Activated CD8-positive, alpha-beta T cell treated with anti-CD3 and anti-CD28 coated beads for 36 hours (primary cell): ENCODE results near the gene KHNYN. TPM values are rescaled to one million over a fixed set of nuclear protein-coding genes. Genes with fewer than 3 reads are reported as not detected.
"Not testable (repeated sequence)": the region's sequence is repeated elsewhere in the genome, so short reads cannot be mapped to it uniquely, and the experiment has no call there.

Source experiments
- ATAC-seq: fragments of 200-7000 bp; cut with Tn5 transposase; one replicate; pipeline ENCODE4 v1.10.0; 2021; ENCODE audit warnings: mild to moderate bottlenecking, moderate library complexity
- CTCF ChIA-PET: fragments of 350-600 bp; sonication (Branson Sonifier 250); formaldehyde crosslinking; loops from one replicate; lab custom pipeline; 2021; ENCODE audit warnings: antibody characterized with exemption; lab: Charles Lee
- POLR2A ChIA-PET: fragments of 350-600 bp; sonication (Branson Sonifier 250); formaldehyde crosslinking; loops from one replicate; lab custom pipeline; 2021; ENCODE audit warnings: antibody characterized with exemption; lab: Charles Lee
- DNase-seq: peaks from one replicate; pipeline ENCODE4 v3.0.0-alpha.2; 2020
- H3K27ac Mint-ChIP-seq: one replicate; pipeline ENCODE4 v1.8.0; 2021; ENCODE audit warnings: mild to moderate bottlenecking, mixed read lengths
- H3K27me3 Mint-ChIP-seq: one replicate; pipeline ENCODE4 v1.8.0; 2021; ENCODE audit warnings: mixed read lengths
- H3K36me3 Mint-ChIP-seq: one replicate; pipeline ENCODE4 v1.8.0; 2021; ENCODE audit warnings: low read depth, mixed read lengths
- H3K4me1 Mint-ChIP-seq: one replicate; pipeline ENCODE4 v1.8.0; 2021; ENCODE audit warnings: low read depth, mixed read lengths
- H3K4me3 Mint-ChIP-seq: one replicate; pipeline ENCODE4 v1.8.0; 2021; ENCODE audit warnings: mild to moderate bottlenecking, moderate library complexity, mixed read lengths
- H3K9me3 Mint-ChIP-seq: one replicate; pipeline ENCODE4 v1.8.0; 2021; ENCODE audit warnings: mixed read lengths
- CTCF ChIP-seq: fragments of 200-600 bp; IDR thresholded peaks from one replicate; pipeline ENCODE4 v1.8.0; 2022; ENCODE audit warnings: antibody characterized with exemption, mild to moderate bottlenecking
- intact Hi-C: fragments of 100-400 bp; cut with micrococcal nuclease; formaldehyde crosslinking; loops from one replicate; pipeline ENCODE4 v1.10.0; 2022
- total RNA-seq, 2 experiments: library from RNA; stranded (reverse); gene quantifications; one replicate each; pipeline ENCODE4 v1.2.3, GENCODE V29; 2021

KHNYN gene
- total RNA-seq, 2 experiments from 2014 or later = 47.5 to 51.7 TPM

DNA sequence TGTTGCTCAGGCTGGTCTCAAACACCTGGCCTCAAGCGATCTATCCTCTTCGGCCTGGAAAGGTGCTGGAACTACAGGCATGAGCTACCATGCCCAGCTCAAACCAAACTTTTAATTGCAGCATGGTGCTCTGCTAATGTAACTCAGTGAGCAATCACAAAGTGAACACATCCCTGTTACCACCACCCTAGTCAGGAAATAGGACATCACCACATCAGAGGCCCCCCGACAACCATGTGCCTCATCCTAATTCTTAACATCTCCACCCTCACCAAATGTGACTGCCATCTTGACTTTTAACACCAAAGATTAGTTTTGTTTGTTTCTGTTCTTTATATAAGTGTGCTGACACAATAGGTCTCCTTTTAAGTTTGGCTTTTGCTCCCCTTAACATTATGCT is 35.6 kb downstream of the KHNYN start:
- no peaks in the 10 kb centered on the region for H3K9me3 Mint-ChIP-seq
- ATAC-seq = peak; percentile 39
- TF ChIP-seq CTCF = no peak
- H3K4me3 Mint-ChIP-seq = no peak overlapping the region
- peaks cover 17% of the 10 kb centered on the region for H3K4me1 Mint-ChIP-seq
- peaks cover 3% of the 10 kb centered on the region for H3K36me3 Mint-ChIP-seq
- CTCF ChIA-PET = interaction anchor here (1.0 kb wide), 1 partner anchor 132 kb away, joined by 3 read pairs; no protein-coding TSS in a partner anchor
- POLR2A ChIA-PET = no interaction called here
- H3K27ac Mint-ChIP-seq = no peak overlapping the region
- H3K27me3 Mint-ChIP-seq = no peaks in the 10 kb centered on the region
- DNase-seq = peak; percentile 15
- intact Hi-C loops = no loop called here

- Mint-ChIP-seq H3K27me3 (no peaks in the 10 kb centered on the region), H3K4me1 (peaks cover 17% of the 10 kb centered on the region), H3K36me3 (peaks cover 3% of the 10 kb centered on the region), H3K4me3 (no peak overlapping the region), H3K27ac (no peak overlapping the region), H3K9me3 (no peaks in the 10 kb centered on the region)
- TF ChIP-seq CTCF = no peak
- DNase-seq (no peak), ATAC-seq (no peak)
- ChIA-PET POLR2A (no interaction called here), CTCF (no interaction called here)
- intact Hi-C loops = no loop called here
Measured at GRCh38 chr14:24465805-24466204, 36.1 kb downstream of the KHNYN start.

DNA sequence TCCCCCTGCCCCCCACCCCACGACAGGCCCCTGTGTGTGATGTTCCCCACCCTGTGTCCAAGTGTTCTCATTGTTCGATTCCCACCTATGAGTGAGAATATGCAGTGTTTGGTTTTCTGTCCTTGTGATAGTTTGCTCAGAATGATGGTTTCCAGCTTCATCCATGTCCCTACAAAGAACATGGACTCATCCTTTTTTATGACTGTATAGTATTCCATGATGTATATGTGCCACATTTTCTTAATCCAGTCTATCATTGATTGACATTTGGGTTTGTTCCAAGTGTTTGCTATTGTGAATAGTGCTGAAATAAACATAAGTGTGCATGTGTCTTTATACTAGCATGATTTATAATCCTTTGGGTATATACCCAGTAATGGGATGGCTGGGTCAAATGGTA is 40.7 kb downstream of the KHNYN start:
- H3K4me1 Mint-ChIP-seq, ATAC-seq, H3K27ac Mint-ChIP-seq, H3K36me3 Mint-ChIP-seq, intact Hi-C loops, H3K9me3 Mint-ChIP-seq, DNase-seq, H3K27me3 Mint-ChIP-seq, H3K4me3 Mint-ChIP-seq: not testable (repeated sequence)
- ChIA-PET CTCF (interaction anchor here (1.1 kb wide), 1 partner anchor 11 kb away, joined by 3 read pairs; no protein-coding TSS in a partner anchor), POLR2A (interaction anchor here (1.0 kb wide), 1 partner anchor 8 kb away, joined by 3 read pairs; no protein-coding TSS in a partner anchor)

DNA sequence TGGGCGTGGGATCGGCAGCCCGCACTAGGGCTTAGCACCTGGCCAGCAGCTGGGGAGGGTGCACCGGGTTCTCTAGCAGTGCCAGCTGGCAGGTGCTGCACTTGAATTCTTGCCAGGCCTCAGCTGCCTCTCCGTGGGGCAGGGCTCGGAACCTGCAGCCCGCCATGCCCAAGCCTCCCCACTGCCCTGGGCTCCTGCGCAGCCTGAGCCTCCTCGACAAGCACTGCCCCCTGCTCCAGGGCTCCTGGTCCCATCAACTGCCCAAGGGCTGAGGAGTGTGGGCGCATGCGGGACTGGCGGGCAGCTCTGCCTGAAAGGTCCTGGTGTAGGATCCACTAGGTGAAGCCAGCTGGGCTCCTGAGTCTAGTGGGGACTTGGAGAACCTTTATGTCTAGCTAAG is 43.5 kb downstream of the KHNYN start:
- Mint-ChIP-seq H3K27me3 (no peaks in the 10 kb centered on the region), H3K9me3 (no peaks in the 10 kb centered on the region), H3K36me3 (no peaks in the 10 kb centered on the region), H3K4me3 (no peak overlapping the region), H3K4me1 (no peaks in the 10 kb centered on the region), H3K27ac (no peak overlapping the region)
- DNase-seq (no peak), ATAC-seq (no peak)
- POLR2A ChIA-PET = no interaction called here
- no peak for TF ChIP-seq CTCF
- intact Hi-C loops = no loop called here
- CTCF ChIA-PET = interaction anchor here (1.1 kb wide), 1 partner anchor 9 kb away, joined by 3 read pairs; no protein-coding TSS in a partner anchor

- Mint-ChIP-seq H3K27me3 (no peaks in the 10 kb centered on the region), H3K27ac (no peak overlapping the region), H3K4me1 (no peaks in the 10 kb centered on the region), H3K4me3 (no peak overlapping the region), H3K9me3 (peaks cover 2% of the 10 kb centered on the region), H3K36me3 (no peaks in the 10 kb centered on the region)
- DNase-seq (no peak), ATAC-seq (no peak)
- intact Hi-C loops = no loop called here
- ChIA-PET POLR2A (no interaction called here), CTCF (no interaction called here)
- no peak for TF ChIP-seq CTCF
Measured at GRCh38 chr14:24475261-24475660, 45.5 kb downstream of the KHNYN start.

DNA sequence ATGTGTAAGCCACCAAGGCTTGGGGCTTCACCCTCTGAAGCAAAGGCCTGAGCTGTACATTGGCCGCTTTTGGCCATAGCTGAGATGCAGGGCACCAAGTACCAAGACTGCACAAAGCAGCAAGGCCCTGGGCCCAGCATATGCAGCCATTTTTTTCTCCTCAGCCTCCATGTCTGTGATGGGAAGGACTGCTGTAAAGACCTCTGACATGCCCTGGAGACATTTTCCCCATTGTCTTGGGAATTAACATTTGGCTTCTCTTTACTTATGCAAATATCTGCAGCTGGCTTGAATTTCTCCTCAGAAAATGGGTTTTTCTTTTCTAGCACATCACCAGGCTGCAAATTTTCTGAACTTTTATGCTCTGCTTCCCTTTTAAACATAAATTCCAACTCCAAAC is 50.2 kb downstream of the KHNYN start:
- H3K36me3 Mint-ChIP-seq, H3K4me1 Mint-ChIP-seq, POLR2A ChIA-PET, H3K9me3 Mint-ChIP-seq, DNase-seq, intact Hi-C loops, ATAC-seq, H3K4me3 Mint-ChIP-seq, H3K27ac Mint-ChIP-seq, H3K27me3 Mint-ChIP-seq: not testable (repeated sequence)
- CTCF ChIA-PET = interaction anchor here (1.0 kb wide), 1 partner anchor 230 kb away, joined by 3 read pairs; no protein-coding TSS in a partner anchor
